Stimulated activated CD8-positive, alpha-beta memory T cell treated with anti-CD3 and anti-CD28 coated beads, Interleukin-15, amount 100 ng/mL, for 24 hours (primary cell): ENCODE data around the gene ERBB2.
"Not testable (repeated sequence)": the region's sequence is repeated elsewhere in the genome, so short reads cannot be mapped to it uniquely, and the experiment has no call there.

Experiments used
- DNase-seq: peaks from one replicate; pipeline ENCODE4 v3.0.0-alpha.2; 2020; ENCODE audit warnings: low read depth

The ERBB2 gene

DNA sequence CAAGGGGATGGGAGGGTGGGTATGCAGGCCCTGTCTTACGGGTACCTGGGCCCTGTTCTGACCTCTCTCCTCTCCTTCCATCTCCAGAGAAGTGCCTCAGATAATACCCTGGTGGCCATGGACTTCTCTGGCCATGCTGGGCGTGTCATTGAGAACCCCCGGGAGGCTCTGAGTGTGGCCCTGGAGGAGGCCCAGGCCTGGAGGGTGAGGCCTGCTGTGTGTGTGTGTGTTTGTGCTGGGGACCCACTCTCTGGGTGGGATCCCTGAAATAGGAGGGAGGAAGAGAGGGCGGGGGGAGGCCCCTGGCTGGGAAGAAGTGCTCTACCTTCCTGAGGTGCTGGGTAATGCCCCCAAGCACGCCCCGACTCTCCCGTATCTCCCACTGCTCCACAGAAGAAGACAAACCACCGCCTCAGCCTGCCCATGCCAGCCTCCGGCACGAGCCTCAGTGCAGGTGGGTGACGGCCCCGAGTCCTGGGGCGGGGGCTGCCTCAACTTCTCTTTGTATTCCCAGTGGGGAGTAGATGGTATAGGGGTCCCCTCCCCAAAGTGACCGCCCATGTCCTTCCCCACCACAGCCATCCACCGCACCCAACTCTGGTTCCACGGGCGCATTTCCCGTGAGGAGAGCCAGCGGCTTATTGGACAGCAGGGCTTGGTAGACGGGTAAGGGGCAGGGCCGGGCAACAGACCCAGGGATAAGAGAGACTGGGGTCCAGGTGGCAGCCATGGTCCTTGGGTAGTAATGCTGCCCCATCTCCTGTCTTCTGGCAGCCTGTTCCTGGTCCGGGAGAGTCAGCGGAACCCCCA is 45.7 kb downstream of the ERBB2 start:
- no peak for DNase-seq

DNA sequence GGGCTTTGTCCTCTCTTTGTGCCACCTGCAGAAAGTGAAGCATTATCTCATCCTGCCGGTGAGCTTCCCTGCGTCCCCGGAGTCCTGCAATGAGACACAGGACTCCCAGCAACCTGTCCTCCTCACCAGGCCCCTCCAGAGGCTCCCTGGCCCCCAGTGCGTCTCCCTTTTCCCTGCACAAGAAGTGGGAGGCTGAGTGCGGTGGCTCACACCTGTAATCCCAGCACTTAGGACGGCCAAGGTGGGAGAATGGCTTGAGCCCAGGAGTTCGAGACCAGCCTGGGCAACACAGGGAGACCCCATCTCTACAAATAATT is 46.2 kb downstream of the ERBB2 start:
- DNase-seq = no peak

- DNase-seq = no peak
These were observed 47.9 kb downstream of the ERBB2 start for GRCh38 chr17:39747745-39748144.

GRCh38 chr17:39748444-39749034 is 48.7 kb downstream of the ERBB2 start:
- not testable (repeated sequence) for DNase-seq

- DNase-seq = no peak
These were observed 50.5 kb downstream of the ERBB2 start for GRCh38 chr17:39750131-39751015.

- DNase-seq = no peak
These were observed 51.2 kb downstream of the ERBB2 start for GRCh38 chr17:39751016-39751543.

GRCh38 chr17:39751637-39752036 is 51.8 kb downstream of the ERBB2 start:
- DNase-seq = no peak

- no peak for DNase-seq
These were observed 52.5 kb downstream of the ERBB2 start for GRCh38 chr17:39752241-39752881.

DNA sequence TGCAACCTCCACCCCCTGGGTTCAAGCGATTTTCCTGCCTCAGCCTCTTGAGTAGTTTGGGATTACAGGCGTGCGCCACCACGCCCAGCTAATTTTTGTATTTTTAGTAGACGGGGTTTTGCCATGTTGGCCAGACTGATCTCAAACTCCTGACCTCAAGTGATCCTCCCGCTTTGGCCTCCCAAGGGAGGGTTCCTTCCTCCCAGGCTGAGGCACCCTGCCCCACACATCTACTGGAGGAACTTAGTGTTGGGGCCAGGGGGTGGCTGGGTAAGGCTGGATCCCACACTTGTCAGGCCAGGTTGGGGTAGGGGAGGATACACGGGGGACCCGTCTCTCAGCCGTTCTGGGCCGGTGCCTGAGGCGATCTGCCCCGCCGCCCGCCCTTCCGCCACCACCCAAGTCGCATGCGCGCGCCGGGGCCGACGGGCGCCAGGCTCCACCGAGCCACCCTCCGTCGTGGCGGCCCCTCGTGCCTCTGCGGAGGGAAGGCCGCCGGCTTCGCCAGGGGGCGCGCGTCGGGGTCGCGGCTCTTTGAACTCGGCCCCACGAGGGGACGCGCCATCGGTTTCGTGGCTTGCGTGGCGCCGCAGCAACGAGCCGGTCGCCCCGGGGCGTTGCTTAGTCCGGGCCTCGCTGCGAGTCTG is 53.8 kb downstream of the ERBB2 start:
- DNase-seq = peak; percentile 60

- DNase-seq = peak; percentile 91
These were observed 54.5 kb downstream of the ERBB2 start for GRCh38 chr17:39754161-39754957.

- DNase-seq = no peak
These were observed 55.2 kb downstream of the ERBB2 start for GRCh38 chr17:39754958-39755553.

DNA sequence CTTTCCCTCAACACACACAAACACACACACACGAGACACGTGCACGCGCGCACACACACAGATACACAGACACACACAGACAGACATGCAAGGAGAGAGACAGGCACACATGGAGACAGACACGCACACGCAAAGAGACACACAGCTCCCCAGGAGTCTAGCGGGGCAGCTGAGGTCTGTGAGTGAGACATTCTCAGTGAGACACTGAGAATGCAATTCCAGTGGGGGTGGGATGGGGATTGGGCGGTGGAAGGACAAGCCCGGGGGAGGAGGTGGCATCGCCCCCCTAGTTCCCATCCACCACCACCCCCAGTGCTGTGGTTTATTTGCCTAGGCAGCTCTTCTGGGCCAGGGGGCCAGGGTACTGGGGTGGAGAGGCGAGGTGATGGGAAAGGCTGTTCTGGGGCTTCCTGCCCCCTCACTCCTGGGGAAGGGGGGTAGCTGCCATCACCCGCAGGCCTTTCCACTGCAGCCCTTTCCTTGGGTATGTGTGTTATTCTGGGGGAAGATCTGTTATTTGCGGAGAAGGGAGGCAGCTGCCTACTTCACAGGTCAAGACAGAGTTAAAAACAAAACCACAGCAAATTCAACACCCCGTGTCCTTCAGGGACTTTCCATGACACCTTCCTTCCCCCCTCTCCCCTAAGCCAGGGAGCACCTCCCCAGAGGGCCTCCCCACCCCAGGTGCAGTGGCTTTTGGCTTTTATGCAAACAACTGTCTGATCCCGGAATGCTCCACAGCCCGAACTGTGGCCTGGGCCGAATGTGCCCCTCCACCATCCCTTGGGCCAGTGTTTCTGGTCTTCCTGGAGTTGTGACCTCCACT is 55.9 kb downstream of the ERBB2 start:
- DNase-seq = no peak

DNA sequence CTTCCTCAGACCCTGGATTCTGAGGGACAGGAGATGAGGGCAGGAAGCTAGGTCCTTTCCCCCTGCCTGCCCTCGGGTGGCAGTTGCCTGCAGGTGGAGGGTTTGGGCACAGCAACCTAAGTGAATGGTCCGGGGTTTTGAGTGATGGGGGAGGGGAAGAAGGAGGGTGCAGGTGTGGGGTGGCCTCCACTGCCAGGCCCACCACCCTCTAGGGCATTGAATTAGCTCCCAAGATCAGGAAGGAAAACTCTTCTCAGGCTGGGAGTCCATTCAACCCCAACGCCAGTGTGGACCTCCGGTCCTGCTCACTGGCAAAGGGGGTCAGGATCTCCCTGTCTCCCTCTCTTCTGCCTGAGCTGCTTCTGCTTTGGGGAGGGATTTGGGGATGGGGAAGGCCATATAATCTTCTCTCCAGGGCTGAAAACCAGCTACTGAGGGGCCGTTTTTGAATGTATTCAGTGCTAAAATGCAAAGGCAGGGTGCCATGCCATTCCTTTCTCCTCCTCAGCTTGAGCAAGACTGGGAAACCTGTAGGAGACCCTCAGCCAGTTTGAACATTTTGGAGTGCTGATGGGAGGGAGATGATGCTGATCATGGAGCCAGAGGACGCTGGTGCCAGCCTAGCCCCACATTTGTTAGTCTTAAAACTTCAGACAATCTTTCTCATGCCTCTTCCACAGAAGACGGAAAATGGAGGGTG is 56.7 kb downstream of the ERBB2 start:
- no peak for DNase-seq

- DNase-seq = no peak
These were observed 57.4 kb downstream of the ERBB2 start for GRCh38 chr17:39757176-39757662.

DNA sequence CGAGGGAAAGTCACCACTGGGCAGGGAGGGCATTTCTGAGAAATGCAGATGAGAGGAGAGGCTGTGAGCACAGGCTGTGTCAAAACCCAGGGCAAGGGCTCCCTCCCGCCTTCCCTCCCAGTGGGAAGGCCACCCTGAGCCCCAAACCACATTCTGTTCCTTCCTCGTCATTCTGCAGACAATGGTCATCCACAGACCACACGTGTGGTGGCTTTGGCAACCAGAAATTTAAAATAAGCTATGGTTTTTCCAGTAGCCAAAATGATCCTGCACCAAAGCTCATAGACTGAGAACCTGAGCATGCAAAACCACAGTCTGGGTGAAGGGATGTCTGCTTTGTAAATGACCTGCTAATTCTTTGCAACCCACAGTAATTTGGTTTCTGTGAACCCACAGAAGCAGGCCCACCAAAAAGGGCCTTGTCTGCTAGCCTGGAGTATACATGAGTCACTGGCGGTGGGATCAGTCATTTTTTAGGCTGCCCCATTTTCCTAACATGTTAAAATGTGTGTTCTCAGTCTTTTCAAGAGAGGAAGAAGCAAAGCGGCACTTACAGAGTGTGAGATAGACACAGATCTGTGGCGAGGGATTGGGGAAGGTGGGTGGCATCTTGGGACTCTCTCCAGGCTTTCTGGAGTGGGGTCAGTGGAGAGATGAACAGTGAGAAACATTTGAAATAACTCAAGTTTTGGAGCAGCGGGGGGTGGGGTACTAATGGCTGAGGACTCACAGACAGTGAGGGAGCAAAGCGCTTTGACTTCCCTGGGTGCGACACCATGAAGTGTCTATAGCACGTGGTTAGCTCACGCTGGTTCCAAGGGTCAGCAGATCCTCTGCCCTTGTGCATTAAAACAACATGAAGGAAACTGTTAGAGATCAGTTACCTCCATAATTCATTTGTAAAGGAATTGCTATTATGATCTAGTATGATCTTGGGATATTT is 58.3 kb downstream of the ERBB2 start:
- DNase-seq = no peak

DNA sequence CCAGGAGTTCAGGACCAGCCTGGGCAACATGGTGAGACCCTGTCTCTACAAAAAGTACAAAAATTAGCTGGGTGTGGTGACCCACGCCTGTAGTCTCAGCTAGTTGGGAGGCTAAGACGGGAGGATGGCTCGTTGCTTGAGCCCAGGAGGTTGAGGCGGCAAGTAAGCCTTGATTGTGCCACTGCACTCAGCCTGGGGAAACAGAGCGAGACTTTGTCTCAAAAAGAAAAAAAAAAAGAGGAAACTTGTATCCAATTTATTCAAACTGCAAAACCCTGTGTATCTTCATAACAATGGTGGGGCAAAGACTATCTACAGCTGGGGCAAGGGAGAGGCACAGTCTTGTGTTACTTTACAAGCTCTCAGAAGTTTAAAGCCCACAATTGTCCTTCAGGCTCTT is 59.3 kb downstream of the ERBB2 start:
- no peak for DNase-seq

- DNase-seq = no peak
These were observed 62.1 kb downstream of the ERBB2 start for GRCh38 chr17:39761861-39762496.
